Measurements from ENCODE around the gene NNMT. TPM values are rescaled to one million over a fixed set of nuclear protein-coding genes. Genes with fewer than 3 reads are reported as not detected.

Gene NNMT
- total RNA-seq, 1 donor from 2014 or later, result not detected

- DNase-seq, result no peak
- intact Hi-C loops (cut with micrococcal nuclease), result loop anchor here (2.0 to 10.0 kb wide), 2 partner anchors 53 to 259 kb away; no protein-coding TSS in a partner anchor
- no peaks in the 10 kb centered on the region for H3K9me3 Mint-ChIP-seq
- H3K4me3 Mint-ChIP-seq, result no peak overlapping the region
- peaks cover 8% of the 10 kb centered on the region for H3K4me1 Mint-ChIP-seq
- H3K27me3 Mint-ChIP-seq, result no peaks in the 10 kb centered on the region
- H3K27ac Mint-ChIP-seq, result no peak overlapping the region
- H3K36me3 Mint-ChIP-seq (ENCODE audit: low read depth), result no peaks in the 10 kb centered on the region
These were observed 49.5 kb downstream of the NNMT start for GRCh38 chr11:114345575-114346222.

DNA sequence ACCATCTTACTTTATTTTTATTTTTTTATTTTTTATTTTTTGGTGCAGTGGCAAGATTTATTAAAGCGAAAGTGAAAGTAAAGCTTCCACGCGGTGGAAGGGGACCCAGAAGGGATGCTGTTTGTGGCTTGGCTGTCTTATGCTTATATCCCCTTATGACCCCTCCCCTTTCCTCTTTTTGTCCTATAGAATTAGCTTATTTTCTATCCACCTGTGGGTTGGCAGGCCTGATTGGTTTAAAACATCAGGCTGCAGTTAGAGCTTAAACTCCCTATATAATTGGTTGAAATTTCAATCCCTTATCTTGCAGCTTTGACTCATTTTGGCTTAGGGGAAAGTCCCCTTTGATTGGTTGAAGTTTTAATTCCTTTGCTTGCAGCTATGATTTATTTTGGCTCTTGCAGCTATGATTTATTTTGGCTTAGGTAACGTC, 50.5 kb downstream of the NNMT start:
- Mint-ChIP-seq H3K36me3 (ENCODE audit: low read depth) (no peaks in the 10 kb centered on the region), H3K27ac (no peak overlapping the region), H3K4me1 (peaks cover 5% of the 10 kb centered on the region), H3K27me3 (no peaks in the 10 kb centered on the region), H3K4me3 (peak overlapping the region; percentile 16), H3K9me3 (no peaks in the 10 kb centered on the region)
- intact Hi-C loops (cut with micrococcal nuclease), result loop anchor here (2.0 to 10.0 kb wide), 2 partner anchors 52 to 258 kb away; no protein-coding TSS in a partner anchor
- peak; percentile 59 for DNase-seq

GRCh38 chr11:114348200-114349191, 52.3 kb downstream of the NNMT start:
- H3K9me3 Mint-ChIP-seq, result no peaks in the 10 kb centered on the region
- H3K36me3 Mint-ChIP-seq (ENCODE audit: low read depth), result no peaks in the 10 kb centered on the region
- peak; percentile 82 for DNase-seq
- no peak overlapping the region for H3K27ac Mint-ChIP-seq
- intact Hi-C loops (cut with micrococcal nuclease), result loop anchor here (2.0 to 10.0 kb wide), 2 partner anchors 92 to 256 kb away; no protein-coding TSS in a partner anchor
- no peak overlapping the region for H3K4me3 Mint-ChIP-seq
- peaks cover 5% of the 10 kb centered on the region for H3K4me1 Mint-ChIP-seq
- no peaks in the 10 kb centered on the region for H3K27me3 Mint-ChIP-seq

DNA sequence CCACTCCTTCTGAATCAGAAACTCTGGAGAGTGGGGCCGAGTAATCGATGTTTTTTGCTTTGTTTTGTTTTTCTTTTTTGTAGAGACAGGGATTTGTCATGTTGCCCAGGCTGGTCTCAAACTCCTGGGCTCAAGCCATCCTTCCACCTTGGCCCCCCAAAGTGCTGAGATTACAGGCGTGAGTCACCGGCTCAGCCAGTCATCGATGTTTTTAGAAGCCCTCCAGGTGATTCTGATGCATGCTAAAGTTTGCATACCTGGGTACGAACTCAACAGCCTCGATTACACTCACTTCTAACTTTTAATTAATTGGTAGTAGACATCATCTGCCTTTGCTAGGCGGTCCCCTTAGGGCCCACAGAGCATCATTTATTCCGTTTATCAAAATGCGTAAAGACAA, 53.8 kb downstream of the NNMT start:
- Mint-ChIP-seq H3K36me3 (ENCODE audit: low read depth) (no peaks in the 10 kb centered on the region), H3K9me3 (no peaks in the 10 kb centered on the region), H3K27ac (no peak overlapping the region), H3K4me1 (peaks cover 5% of the 10 kb centered on the region), H3K4me3 (no peak overlapping the region), H3K27me3 (no peaks in the 10 kb centered on the region)
- DNase-seq, result no peak
- intact Hi-C loops (cut with micrococcal nuclease), result no loop called here

GRCh38 chr11:114353443-114353842, 57.2 kb downstream of the NNMT start:
- H3K27me3 Mint-ChIP-seq, result peaks cover 6% of the 10 kb centered on the region
- no peak overlapping the region for H3K4me3 Mint-ChIP-seq
- DNase-seq, result no peak
- H3K36me3 Mint-ChIP-seq (ENCODE audit: low read depth), result no peaks in the 10 kb centered on the region
- no peaks in the 10 kb centered on the region for H3K9me3 Mint-ChIP-seq
- no peak overlapping the region for H3K27ac Mint-ChIP-seq
- H3K4me1 Mint-ChIP-seq, result no peaks in the 10 kb centered on the region
- intact Hi-C loops (cut with micrococcal nuclease), result no loop called here

- H3K27ac Mint-ChIP-seq, result no peak overlapping the region
- H3K27me3 Mint-ChIP-seq, result peaks cover 10% of the 10 kb centered on the region
- no peak overlapping the region for H3K4me3 Mint-ChIP-seq
- intact Hi-C loops (cut with micrococcal nuclease), result no loop called here
- DNase-seq, result no peak
- no peaks in the 10 kb centered on the region for H3K36me3 Mint-ChIP-seq (ENCODE audit: low read depth)
- no peaks in the 10 kb centered on the region for H3K4me1 Mint-ChIP-seq
- H3K9me3 Mint-ChIP-seq, result no peaks in the 10 kb centered on the region
These were observed 57.9 kb downstream of the NNMT start for GRCh38 chr11:114354076-114354475.

DNA sequence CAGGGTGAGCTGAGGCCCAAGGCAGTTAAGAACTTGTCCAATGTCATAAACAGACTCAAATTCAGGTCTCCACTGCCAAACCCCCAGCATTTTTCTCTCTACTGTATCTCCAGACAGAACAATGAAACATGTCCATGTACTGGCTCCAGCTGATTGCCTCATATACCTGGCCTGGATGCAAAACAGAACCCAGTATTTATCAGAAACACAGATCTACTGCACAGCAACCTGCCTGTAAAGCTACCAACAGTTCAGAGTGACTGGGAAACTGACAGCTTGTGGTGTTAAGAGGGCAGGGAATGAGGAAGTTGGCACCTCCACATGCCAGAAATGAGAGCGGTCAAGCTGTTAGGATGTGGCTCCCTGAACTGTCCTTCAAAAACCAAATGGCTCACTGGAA, 62.5 kb downstream of the NNMT start:
- Mint-ChIP-seq H3K4me1 (no peaks in the 10 kb centered on the region), H3K4me3 (no peak overlapping the region), H3K36me3 (ENCODE audit: low read depth) (no peaks in the 10 kb centered on the region), H3K9me3 (no peaks in the 10 kb centered on the region), H3K27ac (no peak overlapping the region), H3K27me3 (peaks cover 27% of the 10 kb centered on the region)
- DNase-seq, result no peak
- intact Hi-C loops (cut with micrococcal nuclease), result no loop called here

DNA sequence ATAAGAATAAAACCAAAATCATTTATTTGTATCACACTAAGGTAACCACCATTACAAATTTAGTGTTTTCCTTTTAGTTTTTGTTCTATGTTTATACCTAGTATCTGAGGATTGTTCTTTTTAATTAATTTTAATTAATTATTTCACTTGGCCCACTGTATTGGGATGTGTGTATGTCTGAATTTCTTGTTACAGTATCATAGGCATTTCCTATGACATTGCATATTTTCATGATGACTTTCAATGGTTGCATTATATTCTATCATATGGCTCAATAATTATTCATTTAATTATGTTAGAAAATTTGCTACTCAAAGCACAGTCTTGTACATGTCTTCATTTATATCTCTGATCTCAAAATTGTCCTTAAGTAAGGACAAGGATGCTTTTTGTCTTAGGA, 63.1 kb downstream of the NNMT start:
- no peak for DNase-seq
- Mint-ChIP-seq H3K27me3 (peaks cover 27% of the 10 kb centered on the region), H3K36me3 (ENCODE audit: low read depth) (no peaks in the 10 kb centered on the region), H3K9me3 (no peaks in the 10 kb centered on the region), H3K4me1 (no peaks in the 10 kb centered on the region), H3K27ac (no peak overlapping the region), H3K4me3 (no peak overlapping the region)
- intact Hi-C loops (cut with micrococcal nuclease), result no loop called here

DNA sequence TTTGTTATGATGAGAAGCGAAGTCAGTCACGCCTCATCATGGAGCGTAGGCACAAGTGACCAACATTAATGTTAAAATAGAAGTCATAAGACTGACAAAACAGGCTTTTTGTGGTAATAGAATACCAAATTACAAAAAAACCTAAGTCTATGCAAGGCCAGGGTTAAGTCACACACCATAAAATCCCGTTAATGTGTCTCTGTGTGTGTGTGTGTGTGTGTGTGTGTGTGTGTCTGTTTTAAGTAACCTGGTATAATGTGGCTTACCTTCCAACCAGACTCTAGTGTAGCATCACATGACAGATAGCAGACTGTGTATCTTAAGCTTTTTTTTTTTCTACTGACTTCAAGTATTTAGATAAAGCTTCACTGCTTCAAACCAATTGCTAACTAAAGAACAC, 66.1 kb downstream of the NNMT start:
- no peak for DNase-seq
- intact Hi-C loops (cut with micrococcal nuclease), result no loop called here
- no peak overlapping the region for H3K27ac Mint-ChIP-seq
- H3K36me3 Mint-ChIP-seq (ENCODE audit: low read depth), result no peaks in the 10 kb centered on the region
- H3K27me3 Mint-ChIP-seq, result peaks cover 27% of the 10 kb centered on the region
- H3K4me1 Mint-ChIP-seq, result no peaks in the 10 kb centered on the region
- H3K9me3 Mint-ChIP-seq, result no peaks in the 10 kb centered on the region
- H3K4me3 Mint-ChIP-seq, result no peak overlapping the region

GRCh38 chr11:114362958-114363357, 66.8 kb downstream of the NNMT start:
- Mint-ChIP-seq H3K4me1 (no peaks in the 10 kb centered on the region), H3K4me3 (no peak overlapping the region), H3K36me3 (ENCODE audit: low read depth) (no peaks in the 10 kb centered on the region), H3K27ac (no peak overlapping the region), H3K9me3 (no peaks in the 10 kb centered on the region), H3K27me3 (peaks cover 22% of the 10 kb centered on the region)
- intact Hi-C loops (cut with micrococcal nuclease), result no loop called here
- no peak for DNase-seq

Other genes with a start within 250 kb of the NNMT start
- gene ZBTB16, start 236.7 kb upstream of the NNMT start, total RNA-seq, result 2.5 and 3.8 TPM in 2 replicates
- 6.4 and 6.8 TPM in 2 replicates for gene C11orf71, start 104.1 kb downstream of the NNMT start, total RNA-seq
- gene RBM7, start 104.3 kb downstream of the NNMT start, total RNA-seq, result 40.1 and 42.5 TPM in 2 replicates
- 98.6 and 99.5 TPM in 2 replicates for gene REXO2, start 143.1 kb downstream of the NNMT start, total RNA-seq